ENCODE results near the gene SH2B3.
"Not testable (repeated sequence)": the region's sequence is repeated elsewhere in the genome, so short reads cannot be mapped to it uniquely, and the experiment has no call there.

SH2B3 gene

GRCh38 chr12:111387747-111388323 is 17.9 kb upstream of the SH2B3 start:
- DNase-seq, result no peak

GRCh38 chr12:111389635-111390034 is 16.1 kb upstream of the SH2B3 start:
- DNase-seq, result no peak

- DNase-seq, result no peak
These were observed 14.8 kb upstream of the SH2B3 start for GRCh38 chr12:111390910-111391309.

- peak; percentile 34 for DNase-seq
These were observed 11.9 kb upstream of the SH2B3 start for GRCh38 chr12:111393700-111394300.

- no peak for DNase-seq
These were observed 11.2 kb upstream of the SH2B3 start for GRCh38 chr12:111394480-111394879.

- DNase-seq, result peak; percentile 33
These were observed 10.2 kb upstream of the SH2B3 start for GRCh38 chr12:111395336-111396187.

GRCh38 chr12:111396271-111396670 is 9.5 kb upstream of the SH2B3 start:
- not testable (repeated sequence) for DNase-seq

- DNase-seq, result peak; percentile 26
These were observed 8.8 kb upstream of the SH2B3 start for GRCh38 chr12:111396726-111397445.

GRCh38 chr12:111398530-111398929 is 7.2 kb upstream of the SH2B3 start:
- DNase-seq, result no peak

- not testable (repeated sequence) for DNase-seq
These were observed 5.8 kb upstream of the SH2B3 start for GRCh38 chr12:111399741-111400404.

GRCh38 chr12:111401167-111401605 is 4.5 kb upstream of the SH2B3 start:
- DNase-seq, result no peak

GRCh38 chr12:111402490-111402824 is 3.3 kb upstream of the SH2B3 start:
- not testable (repeated sequence) for DNase-seq

GRCh38 chr12:111404362-111405148 is 1.2 kb upstream of the SH2B3 start:
- peak; percentile 32 for DNase-seq

GRCh38 chr12:111405149-111405858 is 419 bp upstream of the SH2B3 start:
- DNase-seq, result peak; percentile 95

- DNase-seq, result peak; percentile 30
These were observed 1.0 kb downstream of the SH2B3 start for GRCh38 chr12:111406474-111407376.

- no peak for DNase-seq
These were observed 1.8 kb downstream of the SH2B3 start for GRCh38 chr12:111407377-111408115.

- no peak for DNase-seq
These were observed 2.4 kb downstream of the SH2B3 start for GRCh38 chr12:111408116-111408440.

GRCh38 chr12:111408686-111409402 is 3.1 kb downstream of the SH2B3 start:
- no peak for DNase-seq

- DNase-seq, result no peak
These were observed 3.7 kb downstream of the SH2B3 start for GRCh38 chr12:111409403-111409779.
